GM10847 (cell line): ENCODE measurements around the gene LMBRD1.

Experiments
- POLR2A ChIP-seq: IDR thresholded peaks from 2 replicates; pipeline ENCODE4 v1.6.1; 2011; ENCODE audit not compliant: insufficient read length; ENCODE audit errors: extremely low read depth

Gene LMBRD1

GRCh38 chr6:69812746-69813427, 16.1 kb upstream of the LMBRD1 start:
- no peak for TF ChIP-seq POLR2A

- TF ChIP-seq POLR2A, result no peak
Observed at GRCh38 chr6:69802995-69803394, 6.2 kb upstream of the LMBRD1 start.

GRCh38 chr6:69801711-69802110, 4.9 kb upstream of the LMBRD1 start:
- no peak for TF ChIP-seq POLR2A

- no peak for TF ChIP-seq POLR2A
Observed at GRCh38 chr6:69801225-69801624, 4.4 kb upstream of the LMBRD1 start.

GRCh38 chr6:69796073-69796641, 653 bp downstream of the LMBRD1 start:
- TF ChIP-seq POLR2A, result no peak

- no peak for TF ChIP-seq POLR2A
Observed at GRCh38 chr6:69795469-69796072, 1.2 kb downstream of the LMBRD1 start.

- TF ChIP-seq POLR2A, result no peak
Observed at GRCh38 chr6:69792292-69792691, 4.5 kb downstream of the LMBRD1 start.

GRCh38 chr6:69791065-69791471, 5.7 kb downstream of the LMBRD1 start:
- no peak for TF ChIP-seq POLR2A

GRCh38 chr6:69790629-69791028, 6.2 kb downstream of the LMBRD1 start:
- TF ChIP-seq POLR2A, result no peak

GRCh38 chr6:69789578-69789977, 7.2 kb downstream of the LMBRD1 start:
- no peak for TF ChIP-seq POLR2A

GRCh38 chr6:69785697-69786096, 11.1 kb downstream of the LMBRD1 start:
- TF ChIP-seq POLR2A, result no peak

- no peak for TF ChIP-seq POLR2A
Observed at GRCh38 chr6:69784595-69785377, 12.0 kb downstream of the LMBRD1 start.

- no peak for TF ChIP-seq POLR2A
Observed at GRCh38 chr6:69783108-69783507, 13.7 kb downstream of the LMBRD1 start.

- no peak for TF ChIP-seq POLR2A
Observed at GRCh38 chr6:69780585-69781178, 16.1 kb downstream of the LMBRD1 start.

GRCh38 chr6:69775941-69776340, 20.9 kb downstream of the LMBRD1 start:
- TF ChIP-seq POLR2A, result no peak

- no peak for TF ChIP-seq POLR2A
Observed at GRCh38 chr6:69775585-69775849, 21.3 kb downstream of the LMBRD1 start.
